ENCODE measurements around the gene ZDHHC12. TPM values are rescaled to one million over a fixed set of nuclear protein-coding genes. Genes with fewer than 3 reads are reported as not detected.

The ZDHHC12 gene
- total and polyA plus RNA-seq, 2 of the 8 experiments (the other 6 are each of a cell fraction or from before 2014, with no cell fraction given), result 35.0 to 93.8 TPM

DNA sequence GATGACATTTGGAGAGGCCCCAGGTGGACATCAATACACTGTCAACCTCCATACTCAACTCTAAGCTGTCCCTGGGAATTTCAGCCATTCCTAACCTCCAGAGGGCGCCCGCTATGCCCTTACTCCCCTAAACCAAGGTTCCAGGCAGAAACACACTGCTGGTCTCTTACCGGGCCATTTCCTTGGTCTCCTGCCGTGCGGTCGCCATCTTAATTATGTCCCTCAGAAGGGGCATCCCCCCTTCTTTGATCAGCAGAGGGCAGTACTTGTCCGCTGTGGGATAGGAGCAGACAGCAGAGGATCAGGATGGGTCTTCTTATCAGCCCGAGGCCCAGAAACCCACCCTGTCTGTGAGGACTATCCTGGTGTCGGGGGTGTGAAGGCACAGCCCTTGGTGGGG, 9.3 kb upstream of the ZDHHC12 start:
- DNase-seq (ENCODE audit: low read depth in 1 of 2, low spot score in 2 of 2) (peak; percentile 91 to 94), FAIRE-seq (peak; percentile 96)
- Histone ChIP-seq H3K9ac (replicated peaks in 1 of 4; ENCODE audit: extremely low read depth in 1 of 4, low read depth in 3 of 4, low read length in 3 of 4) (no peak overlapping the region), H2BK120ac (replicated peaks; ENCODE audit: low read depth, low read length) (no peak overlapping the region), H3K4me1 (replicated peaks in 1 of 4; ENCODE audit: control insufficient read depth in 3 of 4, insufficient read depth in 4 of 4, low read length in 3 of 4) (peaks cover 0 to 1% (median 0%) of the 10 kb centered on the region in 4 experiments; a peak in 1 of 7 replicates), H3K18ac (ENCODE audit: extremely low read depth, low read length) (no peak overlapping the region), H3K23me2 (ENCODE audit: low read depth, low read length) (peaks cover 3% of the 10 kb centered on the region; the same call in 1 of the 2 replicates), H3K14ac (ENCODE audit: insufficient read length) (no peak overlapping the region), H3K79me2 (ENCODE audit: control insufficient read depth in 1 of 2, insufficient read depth in 2 of 2, low read length in 2 of 2) (no peaks in the 10 kb centered on the region), H2AFZ (ENCODE audit: low read length) (no peak overlapping the region), H3K9me3 (ENCODE audit: insufficient read depth in 2 of 2, low read depth in 1 of 2, low read length in 1 of 2) (no peaks in the 10 kb centered on the region), H4K20me1 (replicated peaks in 1 of 2; ENCODE audit: control insufficient read depth in 1 of 2, insufficient read depth in 2 of 2, low read length in 2 of 2) (no peaks in the 10 kb centered on the region), H4K8ac (ENCODE audit: extremely low read depth, insufficient read depth, low read length) (no peak overlapping the region), H4K5ac (ENCODE audit: insufficient read length, low read depth, low read length) (no peak overlapping the region), H2BK5ac (ENCODE audit: low read depth, low read length) (no peak overlapping the region), H4K91ac (replicated peaks; ENCODE audit: insufficient read length, low read length) (peak overlapping the region; percentile 31), H2BK12ac (ENCODE audit: low read depth, low read length) (no peak overlapping the region), H2AK5ac (ENCODE audit: low read depth, low read length) (no peak overlapping the region), H3K27ac (ENCODE audit: low read depth, low read length) (no peak overlapping the region), H3K23ac (ENCODE audit: insufficient read length) (no peak overlapping the region), H3K36me3 (ENCODE audit: control insufficient read depth in 2 of 4, insufficient read depth in 4 of 4, low read length in 3 of 4) (peaks cover 0 to 2% (median under 1%) of the 10 kb centered on the region in 4 experiments; a peak in 1 of 8 replicates), H3K79me1 (ENCODE audit: low read depth, low read length) (peaks cover 2% of the 10 kb centered on the region; the same call in 1 of the 2 replicates), H3K4me2 (ENCODE audit: insufficient read depth in 1 of 2, low read depth in 2 of 2, low read length in 2 of 2) (no peak overlapping the region), H3K4me3 (ENCODE audit: extremely low read depth in 1 of 4, insufficient read depth in 2 of 4, low read depth in 3 of 4, low read length in 4 of 4) (no peak overlapping the region), H2BK15ac (ENCODE audit: low read length) (no peak overlapping the region), H3K56ac (replicated peaks; ENCODE audit: insufficient read length, low read depth, low read length) (no peak overlapping the region), H3K4ac (replicated peaks; ENCODE audit: insufficient read length, low read depth, low read length) (no peak overlapping the region), H3K27me3 (replicated peaks in 1 of 4; ENCODE audit: control insufficient read depth in 3 of 4, extremely low read depth in 1 of 4, insufficient read depth in 3 of 4, low read length in 3 of 4) (no peaks in the 10 kb centered on the region), H2BK20ac (ENCODE audit: low read length) (no peak overlapping the region)
- 18% methylated on average over 9 of the region's 9 CpGs; no CpG with 5 or more reads in 1 of the 2 experiments for WGBS, 2 experiments (ENCODE audit: extremely low coverage in 1 of 2, insufficient coverage in 1 of 2, insufficient read length in 1 of 2, insufficient replicate concordance in 2 of 2, low coverage in 1 of 2, low lambda C conversion rate in 2 of 2, missing lambda C conversion rate in 1 of 2)
- ChIA-PET CTCF (ENCODE audit: partially characterized antibody) (interaction anchor here (0.6 to 6.5 kb wide), 54 partner anchors 9 to 1005 kb away, joined by 3 to 104 read pairs (median 4); partner anchors contain the start of genes ENDOG and ZER1), POLR2A (ENCODE audit: partially characterized antibody) (interaction anchor here (1.0 to 3.0 kb wide), 8 partner anchors 9 to 86 kb away, joined by 3 to 15 read pairs (median 4); partner anchors contain the start of genes ENDOG, ZDHHC12 and ZER1)
- TF ChIP-seq GTF2F1 (IDR thresholded peaks at IDR 0.05; ENCODE audit: borderline replicate concordance, low read depth, low read length) (no peak), SIX5 (IDR thresholded peaks at IDR 0.05; ENCODE audit: low read depth, low read length) (no peak), MAFK (IDR thresholded peaks at IDR 0.05; ENCODE audit: low read depth, low read length) (no peak), BACH1 (IDR thresholded peaks at IDR 0.05; ENCODE audit: low read length) (no peak), FOSL1 (IDR thresholded peaks at IDR 0.05; ENCODE audit: insufficient read depth, low read depth, low read length) (no peak), BCL11A (IDR thresholded peaks at IDR 0.05; ENCODE audit: low read depth in 2 of 2, low read length in 2 of 2) (no peak), RFX5 (IDR thresholded peaks at IDR 0.05; ENCODE audit: borderline replicate concordance, low read depth, low read length) (no peak), SP2 (IDR thresholded peaks at IDR 0.05; ENCODE audit: low read length) (no peak), CBX8 (IDR thresholded peaks at IDR 0.05; ENCODE audit: borderline replicate concordance, low read depth, low read length) (no peak), NANOG (IDR thresholded peaks at IDR 0.05; ENCODE audit: insufficient read depth, low read depth, low read length, poor library complexity, severe bottlenecking) (no peak), POLR2AphosphoS5 (IDR thresholded peaks at IDR 0.05; ENCODE audit: low read depth, low read length) (no peak)
- TF ChIP-seq, protein P1, sequence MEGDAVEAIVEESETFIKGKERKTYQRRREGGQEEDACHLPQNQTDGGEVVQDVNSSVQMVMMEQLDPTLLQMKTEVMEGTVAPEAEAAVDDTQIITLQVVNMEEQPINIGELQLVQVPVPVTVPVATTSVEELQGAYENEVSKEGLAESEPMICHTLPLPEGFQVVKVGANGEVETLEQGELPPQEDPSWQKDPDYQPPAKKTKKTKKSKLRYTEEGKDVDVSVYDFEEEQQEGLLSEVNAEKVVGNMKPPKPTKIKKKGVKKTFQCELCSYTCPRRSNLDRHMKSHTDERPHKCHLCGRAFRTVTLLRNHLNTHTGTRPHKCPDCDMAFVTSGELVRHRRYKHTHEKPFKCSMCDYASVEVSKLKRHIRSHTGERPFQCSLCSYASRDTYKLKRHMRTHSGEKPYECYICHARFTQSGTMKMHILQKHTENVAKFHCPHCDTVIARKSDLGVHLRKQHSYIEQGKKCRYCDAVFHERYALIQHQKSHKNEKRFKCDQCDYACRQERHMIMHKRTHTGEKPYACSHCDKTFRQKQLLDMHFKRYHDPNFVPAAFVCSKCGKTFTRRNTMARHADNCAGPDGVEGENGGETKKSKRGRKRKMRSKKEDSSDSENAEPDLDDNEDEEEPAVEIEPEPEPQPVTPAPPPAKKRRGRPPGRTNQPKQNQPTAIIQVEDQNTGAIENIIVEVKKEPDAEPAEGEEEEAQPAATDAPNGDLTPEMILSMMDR (IDR thresholded peaks at IDR 0.05; ENCODE audit: control extremely low read depth in 1 of 3, insufficient read depth in 1 of 3, low read depth in 1 of 3, low read length in 3 of 3), result peak; percentile 55 to 98 (median 92)

Data from H1 (cell line).